Breast epithelium (tissue), 4 donors: ENCODE results near the gene CMC4. TPM values are rescaled to one million over a fixed set of nuclear protein-coding genes. Genes with fewer than 3 reads are reported as not detected.

Experiments
- DNase-seq, 2 donors: peaks; one replicate each; pipeline ENCODE4 v3.0.0-alpha.2; 2019; ENCODE audit warnings: low spot score in 2 of 2
- H3K27ac ChIP-seq, 2 donors: fragments of 200-600 bp; sonication (generic) in 1 of 2; one replicate each; pipeline ENCODE4 v1.5.1; 2016 to 2019; ENCODE audit warnings: mild to moderate bottlenecking in 1 of 2
- H3K27me3 ChIP-seq, 2 donors: fragments of 200-600 bp; sonication (generic) in 1 of 2; one replicate each; pipeline versions ENCODE4 v1.5.1 to v1.6.0; 2017 to 2019; ENCODE audit warnings: control low read depth in 1 of 2, mild to moderate bottlenecking in 1 of 2
- H3K36me3 ChIP-seq: fragments of 200-600 bp; one replicate; pipeline ENCODE4 v1.5.1; 2019
- H3K4me1 ChIP-seq, 2 donors: fragments of 200-600 bp; sonication (generic); one replicate each; pipeline ENCODE4 v1.5.1; 2016 to 2019; ENCODE audit warnings: control low read depth in 1 of 2
- H3K4me3 ChIP-seq, 3 donors: fragments of 200-600 bp; sonication (generic); 1 replicate in 2 of 3; 2 replicates in 1 of 3; pipeline ENCODE4 v1.5.1; 2016 to 2019; ENCODE audit warnings: mild to moderate bottlenecking in 3 of 3, moderate library complexity in 2 of 3
- H3K9me3 ChIP-seq, 2 donors: fragments of 200-600 bp; sonication (generic) in 1 of 2; one replicate each; pipeline ENCODE4 v1.5.1; 2016 to 2019; ENCODE audit warnings: control low read depth in 1 of 2
- CTCF ChIP-seq, 3 donors: fragments of 450-650 bp; IDR thresholded peaks; one replicate each; pipeline ENCODE4 v1.5.1; 2016 to 2017; ENCODE audit warnings: antibody characterized with exemption in 3 of 3, mild to moderate bottlenecking in 3 of 3, moderate library complexity in 3 of 3
- POLR2A ChIP-seq: fragments of 450-650 bp; IDR thresholded peaks from one replicate; pipeline ENCODE4 v1.6.1; 2016; ENCODE audit warnings: antibody characterized with exemption, mild to moderate bottlenecking, moderate library complexity
- POLR2AphosphoS5 ChIP-seq, 3 donors: sonication (generic); formaldehyde crosslinking; IDR thresholded peaks; one replicate each; pipeline ENCODE4 v1.6.1; 2017; ENCODE audit warnings: antibody characterized with exemption in 3 of 3
- intact Hi-C: fragments of 100-400 bp; cut with DNase I; formaldehyde crosslinking; loops from one replicate; pipeline ENCODE4 v1.15.1; 2023; ENCODE audit warnings: low total_unique reads
- total RNA-seq, 3 donors: library from RNA; depleted of rRNA; stranded (reverse); fragments of >200 nt; gene quantifications; one replicate each; pipeline ENCODE4 v1.1.0, GENCODE V29; 2016

CMC4 gene
- total RNA-seq, 3 donors from 2014 or later: 18.7 to 27.2 (median 19.3) TPM

DNA sequence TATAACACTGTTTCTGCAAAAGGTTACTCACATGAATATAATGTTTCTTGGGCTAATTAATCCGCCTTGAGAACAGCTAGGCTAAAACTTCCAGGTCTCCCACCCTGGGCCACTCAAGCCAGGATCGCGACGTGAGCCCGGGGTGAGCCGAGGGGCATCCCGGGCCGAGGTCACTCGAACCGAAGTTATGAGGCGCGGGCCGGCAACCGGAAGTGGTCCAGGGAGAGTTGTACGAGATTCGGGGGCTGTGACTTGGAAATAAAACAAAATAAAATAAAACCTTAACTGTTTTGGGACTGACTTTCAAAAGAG, 317 bp downstream of the CMC4 start:
- peak overlapping the region; percentile 54 to 78 (median 57) for H3K4me3 ChIP-seq
- peak overlapping the region; percentile 81 to 89 for H3K27ac ChIP-seq
- H3K36me3 ChIP-seq: no peaks in the 10 kb centered on the region
- intact Hi-C loops: no loop called here
- H3K4me1 ChIP-seq: no peaks in the 10 kb centered on the region
- TF ChIP-seq POLR2A (no peak), POLR2AphosphoS5 (IDR thresholded peaks at IDR 0.05) (peak in 1 of 3 donors; percentile 13)
- no peak for DNase-seq
- no peaks in the 10 kb centered on the region for H3K27me3 ChIP-seq
- H3K9me3 ChIP-seq: no peaks in the 10 kb centered on the region

DNA sequence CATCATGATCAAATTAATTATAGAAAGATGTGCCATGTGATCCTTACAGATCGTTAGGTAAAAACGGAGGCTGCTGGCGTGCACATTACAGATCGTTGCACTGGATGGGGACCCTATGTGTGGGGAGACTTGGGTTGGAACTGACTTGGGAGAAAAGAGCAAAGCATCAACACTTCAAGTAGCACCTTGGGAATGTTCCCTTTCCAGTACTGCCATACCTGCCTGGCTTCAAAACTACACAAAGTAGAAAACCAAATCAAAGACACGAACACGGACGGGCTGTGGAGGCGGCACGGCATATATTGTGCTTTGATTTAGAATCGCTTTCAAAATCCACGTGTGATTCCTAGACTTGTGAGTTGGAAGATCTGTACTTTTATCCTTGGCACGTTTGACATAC, 898 bp downstream of the CMC4 start:
- H3K9me3 ChIP-seq: no peaks in the 10 kb centered on the region
- H3K4me3 ChIP-seq: peak overlapping the region; percentile 54 to 78 (median 57)
- no peaks in the 10 kb centered on the region for H3K4me1 ChIP-seq
- H3K27me3 ChIP-seq: no peaks in the 10 kb centered on the region
- intact Hi-C loops: no loop called here
- no peak for DNase-seq
- H3K27ac ChIP-seq: no peak overlapping the region
- TF ChIP-seq POLR2AphosphoS5 (IDR thresholded peaks at IDR 0.05) (no peak), POLR2A (no peak), CTCF (IDR thresholded peaks at IDR 0.05) (no peak)
- H3K36me3 ChIP-seq: no peaks in the 10 kb centered on the region

GRCh38 chrX:155069414-155069813, 1.5 kb downstream of the CMC4 start:
- no peaks in the 10 kb centered on the region for H3K9me3 ChIP-seq
- TF ChIP-seq POLR2A (no peak), POLR2AphosphoS5 (IDR thresholded peaks at IDR 0.05) (no peak), CTCF (IDR thresholded peaks at IDR 0.05) (no peak)
- peak overlapping the region in 2 of 3 donors; percentile 57 to 78 for H3K4me3 ChIP-seq
- intact Hi-C loops: no loop called here
- no peak for DNase-seq
- H3K27me3 ChIP-seq: no peaks in the 10 kb centered on the region
- H3K4me1 ChIP-seq: no peaks in the 10 kb centered on the region
- H3K27ac ChIP-seq: no peak overlapping the region
- no peaks in the 10 kb centered on the region for H3K36me3 ChIP-seq

DNA sequence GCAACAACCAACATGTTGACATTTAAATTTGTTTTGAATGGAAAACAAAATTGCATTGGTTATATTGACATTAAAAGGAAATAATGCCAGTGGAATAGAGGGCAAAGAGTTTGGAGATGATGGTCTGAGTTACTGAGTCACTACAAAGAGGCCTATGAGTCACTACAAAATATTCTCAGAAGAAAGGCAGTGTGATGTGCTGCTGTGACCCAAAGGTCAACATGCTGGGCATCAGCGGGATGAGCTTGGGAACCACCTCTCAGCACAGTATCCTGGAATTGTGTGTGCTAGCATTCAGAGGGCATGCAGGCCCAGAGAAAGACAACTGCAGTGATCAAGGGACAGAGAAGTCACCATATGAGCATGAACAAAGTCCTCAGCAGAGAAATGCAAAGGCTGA, 2.8 kb downstream of the CMC4 start:
- no peaks in the 10 kb centered on the region for H3K27me3 ChIP-seq
- DNase-seq: no peak
- H3K27ac ChIP-seq: no peak overlapping the region
- no peaks in the 10 kb centered on the region for H3K4me1 ChIP-seq
- H3K4me3 ChIP-seq: no peak overlapping the region
- intact Hi-C loops: no loop called here
- TF ChIP-seq POLR2AphosphoS5 (IDR thresholded peaks at IDR 0.05) (no peak), POLR2A (no peak), CTCF (IDR thresholded peaks at IDR 0.05) (no peak)
- H3K9me3 ChIP-seq: no peaks in the 10 kb centered on the region
- no peaks in the 10 kb centered on the region for H3K36me3 ChIP-seq

- H3K9me3 ChIP-seq: no peaks in the 10 kb centered on the region
- H3K4me3 ChIP-seq: peak overlapping the region in 1 of 3 donors; percentile 2
- H3K27ac ChIP-seq: peak overlapping the region; percentile 63 to 79
- H3K36me3 ChIP-seq: no peaks in the 10 kb centered on the region
- H3K27me3 ChIP-seq: no peaks in the 10 kb centered on the region
- TF ChIP-seq POLR2AphosphoS5 (IDR thresholded peaks at IDR 0.05) (no peak), CTCF (IDR thresholded peaks at IDR 0.05) (no peak), POLR2A (no peak)
- no peaks in the 10 kb centered on the region for H3K4me1 ChIP-seq
- DNase-seq: no peak
- intact Hi-C loops: no loop called here
Observed at GRCh38 chrX:155065035-155065734, 5.8 kb downstream of the CMC4 start.
